Vagina (tissue), 2 donors: ENCODE results near the gene FLYWCH2. TPM values are rescaled to one million over a fixed set of nuclear protein-coding genes. Genes with fewer than 3 reads are reported as not detected.

Source experiments
- DNase-seq, 2 donors: peaks; one replicate each; pipeline ENCODE4 v3.0.0-alpha.2; 2017; ENCODE audit errors: extremely low spot score in 2 of 2
- H3K27ac ChIP-seq: fragments of 200-600 bp; sonication (generic); one replicate; pipeline ENCODE4 v1.5.1; 2019
- H3K27me3 ChIP-seq: fragments of 200-600 bp; sonication (generic); one replicate; pipeline ENCODE4 v1.5.1; 2019
- H3K36me3 ChIP-seq, 2 donors: fragments of 200-600 bp; sonication (generic); one replicate each; pipeline ENCODE4 v1.5.1; 2017 to 2019
- H3K4me1 ChIP-seq: fragments of 200-600 bp; sonication (generic); one replicate; pipeline ENCODE4 v1.5.1; 2019
- H3K4me3 ChIP-seq, 2 donors: fragments of 200-600 bp; sonication (generic); 1 replicate in 1 of 2; 2 replicates in 1 of 2; pipeline ENCODE4 v1.5.1; 2016 to 2019
- H3K9me3 ChIP-seq: fragments of 200-600 bp; sonication (generic); one replicate; pipeline ENCODE4 v1.5.1; 2019
- POLR2A ChIP-seq, 2 donors: fragments of 450-650 bp; IDR thresholded peaks; one replicate each; pipeline ENCODE4 v1.6.1; 2017; ENCODE audit warnings: antibody characterized with exemption in 2 of 2, mild to moderate bottlenecking in 2 of 2, moderate library complexity in 2 of 2
- POLR2AphosphoS5 ChIP-seq, 2 donors: sonication (generic); formaldehyde crosslinking; IDR thresholded peaks; one replicate each; pipeline ENCODE4 v1.9.0; 2017; ENCODE audit warnings: antibody characterized with exemption in 2 of 2, mild to moderate bottlenecking in 2 of 2, low read depth in 1 of 2; ENCODE audit not compliant: insufficient read depth in 1 of 2
- intact Hi-C: fragments of 100-400 bp; cut with DNase I; formaldehyde crosslinking; loops from one replicate; pipeline ENCODE4 v1.15.1; 2023
- total RNA-seq: library from RNA; depleted of rRNA; stranded (reverse); fragments of >200 nt; gene quantifications from one replicate; pipeline ENCODE4 v1.2.3, GENCODE V29; 2016
- TF ChIP-seq, protein P1 (sequence below), 3 experiments: fragments of 450-650 bp in 2 of 3; fragments of 200-600 bp in 1 of 3; sonication (generic) in 1 of 3; IDR thresholded peaks; one replicate each; pipeline ENCODE4 v1.5.1; 2017 to 2019; ENCODE audit warnings: antibody characterized with exemption in 3 of 3, mild to moderate bottlenecking in 2 of 3, moderate library complexity in 2 of 3

Gene FLYWCH2
- total RNA-seq, 1 donor from 2014 or later, result 65.1 TPM

DNA sequence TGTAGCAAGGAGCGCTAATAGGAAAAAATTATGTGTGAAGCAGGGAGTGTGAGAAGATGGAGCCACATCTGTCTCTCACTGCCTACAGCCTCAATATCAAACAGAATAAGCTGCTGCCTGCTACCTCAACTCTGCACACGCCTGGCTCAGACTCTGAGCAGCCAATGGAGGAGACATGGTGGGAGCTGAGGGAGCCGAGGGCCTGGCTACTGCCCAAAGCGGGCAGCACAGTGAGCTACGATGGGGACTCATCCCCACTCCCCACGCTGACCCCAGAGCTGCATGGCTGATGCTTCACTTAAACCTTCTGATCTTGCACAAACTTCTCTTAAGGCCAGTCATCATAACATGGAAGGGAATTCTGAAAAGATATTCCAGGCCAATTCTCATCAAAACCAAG is 11.1 kb upstream of the FLYWCH2 start:
- Histone ChIP-seq H3K36me3 (no peaks in the 10 kb centered on the region), H3K4me1 (peaks cover 6% of the 10 kb centered on the region), H3K9me3 (no peaks in the 10 kb centered on the region), H3K27ac (no peak overlapping the region), H3K4me3 (no peak overlapping the region), H3K27me3 (no peaks in the 10 kb centered on the region)
- no peak for DNase-seq
- intact Hi-C loops, result loop anchor here (5.0 kb wide), 1 partner anchor 35 kb away; no protein-coding TSS in a partner anchor
- TF ChIP-seq, protein P1, sequence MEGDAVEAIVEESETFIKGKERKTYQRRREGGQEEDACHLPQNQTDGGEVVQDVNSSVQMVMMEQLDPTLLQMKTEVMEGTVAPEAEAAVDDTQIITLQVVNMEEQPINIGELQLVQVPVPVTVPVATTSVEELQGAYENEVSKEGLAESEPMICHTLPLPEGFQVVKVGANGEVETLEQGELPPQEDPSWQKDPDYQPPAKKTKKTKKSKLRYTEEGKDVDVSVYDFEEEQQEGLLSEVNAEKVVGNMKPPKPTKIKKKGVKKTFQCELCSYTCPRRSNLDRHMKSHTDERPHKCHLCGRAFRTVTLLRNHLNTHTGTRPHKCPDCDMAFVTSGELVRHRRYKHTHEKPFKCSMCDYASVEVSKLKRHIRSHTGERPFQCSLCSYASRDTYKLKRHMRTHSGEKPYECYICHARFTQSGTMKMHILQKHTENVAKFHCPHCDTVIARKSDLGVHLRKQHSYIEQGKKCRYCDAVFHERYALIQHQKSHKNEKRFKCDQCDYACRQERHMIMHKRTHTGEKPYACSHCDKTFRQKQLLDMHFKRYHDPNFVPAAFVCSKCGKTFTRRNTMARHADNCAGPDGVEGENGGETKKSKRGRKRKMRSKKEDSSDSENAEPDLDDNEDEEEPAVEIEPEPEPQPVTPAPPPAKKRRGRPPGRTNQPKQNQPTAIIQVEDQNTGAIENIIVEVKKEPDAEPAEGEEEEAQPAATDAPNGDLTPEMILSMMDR (IDR thresholded peaks at IDR 0.05), result no peak
- TF ChIP-seq POLR2A (IDR thresholded peaks at IDR 0.05), result no peak
- no peak for TF ChIP-seq POLR2AphosphoS5 (IDR thresholded peaks at IDR 0.05; ENCODE audit: insufficient read depth in 1 of 2, low read depth in 1 of 2)

DNA sequence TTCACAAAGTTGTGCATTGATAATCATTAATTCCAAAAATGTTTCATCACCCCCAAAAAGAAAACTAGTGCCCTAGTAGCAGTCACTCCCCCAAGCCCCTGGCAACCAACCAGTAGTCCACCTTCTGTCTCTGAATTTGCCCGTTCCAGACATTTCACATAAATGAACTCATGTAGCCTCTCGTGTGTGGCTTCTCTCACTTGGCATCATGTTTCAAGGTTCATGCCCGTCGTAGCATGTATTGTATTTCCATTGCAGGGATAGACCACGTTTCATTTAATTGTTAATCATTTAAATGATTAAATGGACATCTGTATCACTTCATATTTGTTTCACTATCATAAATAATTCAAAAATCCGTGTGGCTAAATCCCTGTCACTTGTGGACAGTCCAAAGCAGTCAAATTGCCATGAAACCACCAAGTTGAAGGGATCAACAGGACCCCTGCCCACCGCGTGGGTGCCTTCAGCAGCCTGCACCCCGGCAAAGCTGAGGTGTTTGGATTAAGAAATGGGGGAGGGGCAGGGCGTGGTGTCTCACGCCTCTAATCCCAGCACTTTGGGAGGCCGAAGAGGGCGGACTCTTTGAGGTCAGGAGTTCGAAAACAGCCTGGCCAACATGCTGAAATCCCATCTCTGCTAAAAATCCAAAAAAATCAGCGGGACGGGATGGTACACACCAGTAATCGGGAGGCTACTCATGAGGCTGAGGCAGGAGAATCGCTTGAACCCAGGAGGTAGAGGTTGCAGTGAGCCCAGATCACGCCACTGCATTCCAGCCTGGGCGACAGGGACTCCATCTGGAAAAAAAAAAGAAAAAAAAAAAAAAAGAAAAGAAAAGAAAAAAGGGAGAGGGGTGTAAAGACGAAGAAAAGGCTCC is 8.7 kb upstream of the FLYWCH2 start:
- DNase-seq, result no peak
- TF ChIP-seq POLR2A (IDR thresholded peaks at IDR 0.05), result no peak
- TF ChIP-seq POLR2AphosphoS5 (IDR thresholded peaks at IDR 0.05; ENCODE audit: insufficient read depth in 1 of 2, low read depth in 1 of 2), result no peak
- TF ChIP-seq, protein P1 (IDR thresholded peaks at IDR 0.05), result no peak
- Histone ChIP-seq H3K9me3 (no peaks in the 10 kb centered on the region), H3K27ac (no peak overlapping the region), H3K36me3 (no peaks in the 10 kb centered on the region), H3K4me3 (no peak overlapping the region), H3K27me3 (no peaks in the 10 kb centered on the region), H3K4me1 (no peaks in the 10 kb centered on the region)
- intact Hi-C loops, result loop anchor here (5.0 kb wide), 1 partner anchor 33 kb away; no protein-coding TSS in a partner anchor

DNA sequence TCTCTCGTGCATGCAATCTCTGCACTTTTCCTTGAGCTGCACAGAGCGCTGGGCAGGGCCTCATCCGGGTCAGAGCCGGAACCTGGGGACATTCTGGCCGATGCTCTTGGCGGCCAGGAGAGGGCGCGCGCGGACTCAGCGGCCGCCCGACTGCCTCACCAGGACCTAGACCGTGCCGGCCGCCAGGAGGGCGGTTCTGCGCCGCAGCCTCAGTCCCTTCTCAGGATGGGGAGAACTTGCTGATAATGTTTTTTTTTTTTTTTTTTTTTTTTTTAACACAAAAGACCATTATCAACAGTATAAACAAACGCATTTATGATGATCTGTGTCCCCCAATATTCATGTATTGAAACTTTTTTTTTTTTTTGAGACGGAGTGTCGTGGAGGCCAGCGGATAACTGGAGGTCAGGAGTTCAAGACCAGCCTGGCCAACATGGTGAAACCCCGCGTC is 8.1 kb upstream of the FLYWCH2 start:
- TF ChIP-seq, protein P1 (IDR thresholded peaks at IDR 0.05), result peak; percentile 82 to 98 (median 85)
- TF ChIP-seq POLR2AphosphoS5 (IDR thresholded peaks at IDR 0.05; ENCODE audit: insufficient read depth in 1 of 2, low read depth in 1 of 2), result peak; percentile 46 to 62
- no peak for TF ChIP-seq POLR2A (IDR thresholded peaks at IDR 0.05)
- no peaks in the 10 kb centered on the region for H3K36me3 ChIP-seq
- H3K4me3 ChIP-seq, result no peak overlapping the region
- H3K27me3 ChIP-seq, result no peaks in the 10 kb centered on the region
- intact Hi-C loops, result loop anchor here (5.0 kb wide), 1 partner anchor 32 kb away; no protein-coding TSS in a partner anchor
- no peak for DNase-seq
- H3K4me1 ChIP-seq, result no peaks in the 10 kb centered on the region
- no peaks in the 10 kb centered on the region for H3K9me3 ChIP-seq
- no peak overlapping the region for H3K27ac ChIP-seq

DNA sequence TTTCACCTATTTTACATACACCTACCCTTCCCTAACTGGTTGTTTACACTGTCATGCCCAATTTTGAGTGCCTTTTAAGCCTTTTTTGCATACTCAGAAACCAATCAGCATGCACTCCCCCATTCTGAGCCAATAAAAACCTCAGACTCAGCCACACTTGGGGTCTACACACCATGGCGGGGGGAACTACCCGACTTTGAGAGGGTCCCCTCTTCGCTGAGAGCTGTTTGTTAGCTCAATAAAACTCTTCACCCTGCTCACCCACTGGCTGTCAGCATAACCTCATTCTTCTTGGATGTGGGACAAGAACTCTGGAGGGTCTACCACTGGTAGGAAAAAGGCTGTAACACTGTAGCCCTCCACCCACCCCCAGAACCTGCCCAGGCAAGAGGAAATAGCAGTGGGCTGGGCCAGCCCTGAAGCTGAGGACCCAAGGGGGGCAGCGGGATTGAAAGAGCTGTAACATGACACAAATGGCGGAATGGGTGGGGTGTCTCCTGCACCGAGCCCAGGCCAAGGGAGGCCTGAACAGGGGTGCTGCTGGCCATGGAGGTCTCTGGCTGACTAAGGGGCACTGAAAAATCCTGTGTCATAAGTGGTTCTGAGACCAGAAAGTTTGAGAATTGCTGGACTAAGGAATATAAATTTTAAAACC is 3.0 kb upstream of the FLYWCH2 start:
- H3K27ac ChIP-seq, result no peak overlapping the region
- no peaks in the 10 kb centered on the region for H3K27me3 ChIP-seq
- no peak for DNase-seq
- TF ChIP-seq POLR2A (IDR thresholded peaks at IDR 0.05), result no peak
- TF ChIP-seq, protein P1 (IDR thresholded peaks at IDR 0.05), result no peak
- TF ChIP-seq POLR2AphosphoS5 (IDR thresholded peaks at IDR 0.05; ENCODE audit: insufficient read depth in 1 of 2, low read depth in 1 of 2), result no peak
- no peaks in the 10 kb centered on the region for H3K9me3 ChIP-seq
- H3K4me1 ChIP-seq, result peaks cover 16% of the 10 kb centered on the region
- no peaks in the 10 kb centered on the region for H3K36me3 ChIP-seq
- intact Hi-C loops, result no loop called here
- H3K4me3 ChIP-seq, result no peak overlapping the region
